ENCODE results near the gene CCDC85C.

Gene CCDC85C

GRCh38 chr14:99524804-99525698 lies 79.0 kb downstream of the CCDC85C start:
- DNase-seq (ENCODE audit: low read depth in 1 of 2, low spot score in 1 of 2): no peak

- DNase-seq (ENCODE audit: low read depth in 1 of 2, low spot score in 1 of 2): no peak
These were observed 79.8 kb downstream of the CCDC85C start for GRCh38 chr14:99524091-99524661.

GRCh38 chr14:99523704-99524055 lies 80.3 kb downstream of the CCDC85C start:
- DNase-seq (ENCODE audit: low read depth in 1 of 2, low spot score in 1 of 2): no peak

- no peak for DNase-seq (ENCODE audit: low read depth in 1 of 2, low spot score in 1 of 2)
These were observed 80.9 kb downstream of the CCDC85C start for GRCh38 chr14:99522934-99523703.

GRCh38 chr14:99522457-99522891 lies 81.5 kb downstream of the CCDC85C start:
- DNase-seq (ENCODE audit: low read depth in 1 of 2, low spot score in 1 of 2): no peak

GRCh38 chr14:99522025-99522401 lies 82.0 kb downstream of the CCDC85C start:
- no peak for DNase-seq (ENCODE audit: low read depth in 1 of 2, low spot score in 1 of 2)

GRCh38 chr14:99521176-99522024 lies 82.6 kb downstream of the CCDC85C start:
- no peak for DNase-seq (ENCODE audit: low read depth in 1 of 2, low spot score in 1 of 2)

GRCh38 chr14:99520571-99521081 lies 83.4 kb downstream of the CCDC85C start:
- no peak for DNase-seq (ENCODE audit: low read depth in 1 of 2, low spot score in 1 of 2)

GRCh38 chr14:99519931-99520421 lies 84.0 kb downstream of the CCDC85C start:
- DNase-seq (ENCODE audit: low read depth in 1 of 2, low spot score in 1 of 2): no peak

- DNase-seq (ENCODE audit: low read depth in 1 of 2, low spot score in 1 of 2): no peak
These were observed 84.6 kb downstream of the CCDC85C start for GRCh38 chr14:99519347-99519881.

- peak; percentile 69 to 78 for DNase-seq (ENCODE audit: low read depth in 1 of 2, low spot score in 1 of 2)
These were observed 85.3 kb downstream of the CCDC85C start for GRCh38 chr14:99518441-99519346.

- no peak for DNase-seq (ENCODE audit: low read depth in 1 of 2, low spot score in 1 of 2)
These were observed 86.2 kb downstream of the CCDC85C start for GRCh38 chr14:99517643-99518381.

- no peak for DNase-seq (ENCODE audit: low read depth in 1 of 2, low spot score in 1 of 2)
These were observed 87.0 kb downstream of the CCDC85C start for GRCh38 chr14:99516871-99517642.

GRCh38 chr14:99516156-99516870 lies 87.7 kb downstream of the CCDC85C start:
- no peak for DNase-seq (ENCODE audit: low read depth in 1 of 2, low spot score in 1 of 2)

GRCh38 chr14:99515301-99516155 lies 88.5 kb downstream of the CCDC85C start:
- no peak for DNase-seq (ENCODE audit: low read depth in 1 of 2, low spot score in 1 of 2)
